Measurements from ENCODE around the gene TNFAIP3. TPM values are rescaled to one million over a fixed set of nuclear protein-coding genes. Genes with fewer than 3 reads are reported as not detected.

The TNFAIP3 gene
- total RNA-seq, 6 donors from 2014 or later: 35.3 to 76.4 (median 52.2) TPM

DNA sequence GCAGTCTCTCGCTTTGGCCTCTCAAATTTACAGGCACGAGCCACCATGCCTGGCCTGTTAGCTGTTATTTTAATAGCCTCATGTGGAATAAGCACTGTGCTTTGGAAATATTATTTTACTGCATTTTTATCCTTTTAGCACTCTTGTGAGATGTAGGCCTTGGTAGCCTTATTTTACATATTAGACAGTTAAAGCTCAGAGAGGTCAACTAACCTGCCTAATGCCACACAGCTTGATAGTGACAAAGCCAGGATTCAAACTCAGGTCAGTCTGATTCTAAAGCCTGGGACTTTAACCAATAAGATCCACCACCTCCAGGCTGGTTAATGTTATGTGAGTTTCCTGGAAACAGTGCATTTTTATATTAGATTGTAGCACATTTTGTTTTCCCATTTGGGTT, 9.5 kb downstream of the TNFAIP3 start:
- Histone ChIP-seq H3K4me3 (no peak overlapping the region), H3K4me1 (peaks cover 28 to 52% (median 40%) of the 10 kb centered on the region in 4 donors), H3K27me3 (no peaks in the 10 kb centered on the region), H3K9me3 (no peaks in the 10 kb centered on the region), H3K27ac (no peak overlapping the region), H3K36me3 (peaks cover 43 to 81% (median 65%) of the 10 kb centered on the region in 4 donors)
- DNase-seq: no peak
- 93 to 97% methylated on average over 2 of the region's 2 CpGs for WGBS, 2 donors
- no peak for TF ChIP-seq POLR2A (IDR thresholded peaks at IDR 0.05)
- TF ChIP-seq EP300 (IDR thresholded peaks at IDR 0.05): no peak
- TF ChIP-seq, protein P1, sequence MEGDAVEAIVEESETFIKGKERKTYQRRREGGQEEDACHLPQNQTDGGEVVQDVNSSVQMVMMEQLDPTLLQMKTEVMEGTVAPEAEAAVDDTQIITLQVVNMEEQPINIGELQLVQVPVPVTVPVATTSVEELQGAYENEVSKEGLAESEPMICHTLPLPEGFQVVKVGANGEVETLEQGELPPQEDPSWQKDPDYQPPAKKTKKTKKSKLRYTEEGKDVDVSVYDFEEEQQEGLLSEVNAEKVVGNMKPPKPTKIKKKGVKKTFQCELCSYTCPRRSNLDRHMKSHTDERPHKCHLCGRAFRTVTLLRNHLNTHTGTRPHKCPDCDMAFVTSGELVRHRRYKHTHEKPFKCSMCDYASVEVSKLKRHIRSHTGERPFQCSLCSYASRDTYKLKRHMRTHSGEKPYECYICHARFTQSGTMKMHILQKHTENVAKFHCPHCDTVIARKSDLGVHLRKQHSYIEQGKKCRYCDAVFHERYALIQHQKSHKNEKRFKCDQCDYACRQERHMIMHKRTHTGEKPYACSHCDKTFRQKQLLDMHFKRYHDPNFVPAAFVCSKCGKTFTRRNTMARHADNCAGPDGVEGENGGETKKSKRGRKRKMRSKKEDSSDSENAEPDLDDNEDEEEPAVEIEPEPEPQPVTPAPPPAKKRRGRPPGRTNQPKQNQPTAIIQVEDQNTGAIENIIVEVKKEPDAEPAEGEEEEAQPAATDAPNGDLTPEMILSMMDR (IDR thresholded peaks at IDR 0.05): no peak
- no peak for TF ChIP-seq POLR2AphosphoS5 (IDR thresholded peaks at IDR 0.05)
- ATAC-seq (ENCODE audit: low FRiP score in 2 of 2): no peak

DNA sequence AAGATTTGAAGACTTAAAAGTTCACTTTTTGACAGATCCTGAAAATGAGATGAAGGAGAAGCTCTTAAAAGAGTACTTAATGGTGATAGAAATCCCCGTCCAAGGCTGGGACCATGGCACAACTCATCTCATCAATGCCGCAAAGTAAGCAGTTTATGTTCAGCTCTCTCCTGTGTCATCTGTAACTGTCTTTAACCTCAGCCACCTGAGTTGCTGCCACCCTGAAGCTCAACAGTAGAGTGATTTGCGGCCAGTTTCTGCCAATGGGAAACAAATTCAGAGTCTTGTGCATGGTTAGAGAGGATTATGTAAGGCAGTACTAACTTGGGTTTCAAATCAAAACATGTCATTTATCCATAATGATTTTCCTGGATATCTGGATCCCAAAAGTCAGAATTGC, 10.1 kb downstream of the TNFAIP3 start:
- DNase-seq: no peak
- Histone ChIP-seq H3K27me3 (no peaks in the 10 kb centered on the region), H3K9me3 (no peaks in the 10 kb centered on the region), H3K36me3 (peaks cover 49 to 84% (median 70%) of the 10 kb centered on the region in 4 donors), H3K4me3 (no peak overlapping the region), H3K4me1 (peaks cover 25 to 48% (median 36%) of the 10 kb centered on the region in 4 donors), H3K27ac (peak overlapping the region in 1 of 4 donors; percentile 18)
- TF ChIP-seq, protein P1 (IDR thresholded peaks at IDR 0.05): no peak
- TF ChIP-seq POLR2A (IDR thresholded peaks at IDR 0.05) (no peak), EP300 (IDR thresholded peaks at IDR 0.05) (no peak), POLR2AphosphoS5 (IDR thresholded peaks at IDR 0.05) (no peak)
- 92 to 95% methylated on average over 3 of the region's 3 CpGs for WGBS, 2 donors
- no peak for ATAC-seq (ENCODE audit: low FRiP score in 2 of 2)

DNA sequence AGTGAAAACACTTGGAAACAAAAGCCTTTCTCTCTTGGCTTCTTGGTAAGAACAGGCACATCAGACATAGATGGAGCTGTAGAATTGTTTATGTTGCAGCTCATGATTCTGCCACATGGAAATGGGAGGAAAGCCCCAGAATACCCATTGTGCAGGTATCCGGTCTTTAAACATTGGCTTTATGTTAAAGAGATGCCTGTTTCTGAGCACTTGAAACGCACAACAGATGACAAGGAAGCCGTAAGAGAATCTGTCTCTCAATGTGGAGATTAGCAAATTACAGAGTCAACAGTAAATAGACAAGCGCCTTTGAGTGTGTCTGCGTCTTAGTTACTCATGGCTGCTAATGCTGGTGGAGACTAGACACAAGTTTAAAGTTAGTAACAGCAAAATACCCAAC, 10.5 kb downstream of the TNFAIP3 start:
- H3K27ac ChIP-seq: peak overlapping the region in 2 of 4 donors; percentile 47 to 74
- no peak overlapping the region for H3K4me3 ChIP-seq
- H3K27me3 ChIP-seq: no peaks in the 10 kb centered on the region
- DNase-seq (no peak), ATAC-seq (ENCODE audit: low FRiP score in 2 of 2) (no peak)
- H3K4me1 ChIP-seq: peaks cover 24 to 47% (median 34%) of the 10 kb centered on the region in 4 donors
- H3K9me3 ChIP-seq: no peaks in the 10 kb centered on the region
- 92 to 94% methylated on average over 5 of the region's 5 CpGs for WGBS, 2 donors
- peaks cover 51 to 86% (median 75%) of the 10 kb centered on the region in 4 donors for H3K36me3 ChIP-seq
- TF ChIP-seq, protein P1 (IDR thresholded peaks at IDR 0.05): no peak
- no peak for TF ChIP-seq POLR2AphosphoS5 (IDR thresholded peaks at IDR 0.05)

DNA sequence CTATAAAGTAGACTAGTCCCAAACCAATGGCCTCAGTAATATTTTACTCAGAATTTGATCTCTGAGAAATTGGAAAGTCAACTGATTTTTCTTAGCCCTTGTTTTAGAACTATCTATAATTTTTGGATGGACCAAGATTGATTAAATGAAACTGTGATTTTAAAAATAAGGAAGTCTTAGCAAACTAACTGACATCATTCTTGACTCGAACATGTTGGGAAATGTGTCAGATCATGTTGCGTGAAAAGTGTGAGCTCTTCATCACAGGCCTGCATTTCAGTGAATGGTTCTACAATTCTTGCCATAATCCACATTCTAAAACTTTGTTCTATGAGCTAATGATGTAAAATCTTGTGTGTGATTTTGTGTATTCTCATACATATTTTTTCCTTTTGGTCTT, 11.0 kb downstream of the TNFAIP3 start:
- WGBS, 2 donors: 74 to 78% methylated on average over 2 of the region's 2 CpGs
- ATAC-seq (ENCODE audit: low FRiP score in 2 of 2) (no peak), DNase-seq (no peak)
- Histone ChIP-seq H3K9me3 (no peaks in the 10 kb centered on the region), H3K4me1 (peaks cover 20 to 47% (median 34%) of the 10 kb centered on the region in 4 donors), H3K4me3 (no peak overlapping the region), H3K27ac (peak overlapping the region in 3 of 4 donors; percentile 47 to 74 (median 50)), H3K36me3 (peaks cover 51 to 91% (median 75%) of the 10 kb centered on the region in 4 donors), H3K27me3 (no peaks in the 10 kb centered on the region)
- TF ChIP-seq POLR2AphosphoS5 (IDR thresholded peaks at IDR 0.05) (no peak), POLR2A (IDR thresholded peaks at IDR 0.05) (no peak), EP300 (IDR thresholded peaks at IDR 0.05) (no peak)
- TF ChIP-seq, protein P1 (IDR thresholded peaks at IDR 0.05): no peak
